Hematopoietic multipotent progenitor cell treated with erythropoietin and hydrocortisone succinate and interleukin-3 and kit ligand, for 8 days (in vitro differentiated cells): Measurements from ENCODE around the gene PIK3C2G.
"Not testable (repeated sequence)": the region's sequence is repeated elsewhere in the genome, so short reads cannot be mapped to it uniquely, and the experiment has no call there.

ENCODE experiments used
- DNase-seq: peaks from one replicate; pipeline ENCODE4 v3.0.0-alpha.2; 2015

The PIK3C2G gene, protein sequence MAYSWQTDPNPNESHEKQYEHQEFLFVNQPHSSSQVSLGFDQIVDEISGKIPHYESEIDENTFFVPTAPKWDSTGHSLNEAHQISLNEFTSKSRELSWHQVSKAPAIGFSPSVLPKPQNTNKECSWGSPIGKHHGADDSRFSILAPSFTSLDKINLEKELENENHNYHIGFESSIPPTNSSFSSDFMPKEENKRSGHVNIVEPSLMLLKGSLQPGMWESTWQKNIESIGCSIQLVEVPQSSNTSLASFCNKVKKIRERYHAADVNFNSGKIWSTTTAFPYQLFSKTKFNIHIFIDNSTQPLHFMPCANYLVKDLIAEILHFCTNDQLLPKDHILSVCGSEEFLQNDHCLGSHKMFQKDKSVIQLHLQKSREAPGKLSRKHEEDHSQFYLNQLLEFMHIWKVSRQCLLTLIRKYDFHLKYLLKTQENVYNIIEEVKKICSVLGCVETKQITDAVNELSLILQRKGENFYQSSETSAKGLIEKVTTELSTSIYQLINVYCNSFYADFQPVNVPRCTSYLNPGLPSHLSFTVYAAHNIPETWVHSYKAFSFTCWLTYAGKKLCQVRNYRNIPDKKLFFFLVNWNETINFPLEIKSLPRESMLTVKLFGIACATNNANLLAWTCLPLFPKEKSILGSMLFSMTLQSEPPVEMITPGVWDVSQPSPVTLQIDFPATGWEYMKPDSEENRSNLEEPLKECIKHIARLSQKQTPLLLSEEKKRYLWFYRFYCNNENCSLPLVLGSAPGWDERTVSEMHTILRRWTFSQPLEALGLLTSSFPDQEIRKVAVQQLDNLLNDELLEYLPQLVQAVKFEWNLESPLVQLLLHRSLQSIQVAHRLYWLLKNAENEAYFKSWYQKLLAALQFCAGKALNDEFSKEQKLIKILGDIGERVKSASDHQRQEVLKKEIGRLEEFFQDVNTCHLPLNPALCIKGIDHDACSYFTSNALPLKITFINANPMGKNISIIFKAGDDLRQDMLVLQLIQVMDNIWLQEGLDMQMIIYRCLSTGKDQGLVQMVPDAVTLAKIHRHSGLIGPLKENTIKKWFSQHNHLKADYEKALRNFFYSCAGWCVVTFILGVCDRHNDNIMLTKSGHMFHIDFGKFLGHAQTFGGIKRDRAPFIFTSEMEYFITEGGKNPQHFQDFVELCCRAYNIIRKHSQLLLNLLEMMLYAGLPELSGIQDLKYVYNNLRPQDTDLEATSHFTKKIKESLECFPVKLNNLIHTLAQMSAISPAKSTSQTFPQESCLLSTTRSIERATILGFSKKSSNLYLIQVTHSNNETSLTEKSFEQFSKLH (N-terminal part only)

GRCh38 chr12:18261273-18261672 is at the start of gene PIK3C2G:
Gene PIK3C2G, plus strand, starts transcription at chr12:18261518. Its CDS starts 20,564 bp downstream, at chr12:18282082.
- DNase-seq = no peak

- no peak for DNase-seq
Observed at GRCh38 chr12:18217966-18218365, 43.4 kb upstream of the PIK3C2G start.

- DNase-seq = no peak
Observed at GRCh38 chr12:18221726-18222125, 39.6 kb upstream of the PIK3C2G start.

DNA sequence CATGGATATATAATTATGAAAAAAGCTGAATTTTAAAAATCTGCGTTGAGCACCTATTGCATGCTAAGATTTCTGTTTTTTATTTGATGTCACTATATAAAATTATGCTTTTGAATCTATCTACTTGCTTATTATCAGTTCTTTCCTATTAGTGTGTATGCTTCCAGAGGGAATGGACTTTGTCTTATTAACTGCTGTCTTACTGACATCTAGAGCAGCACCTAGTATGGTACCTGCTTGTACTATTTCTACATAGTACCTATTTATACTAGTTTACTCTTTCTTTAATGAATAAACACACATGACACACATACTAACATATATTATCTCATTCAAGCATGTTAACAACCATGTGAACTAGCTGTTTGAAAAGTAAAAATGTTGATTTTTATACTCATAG is 38.6 kb upstream of the PIK3C2G start:
- no peak for DNase-seq

DNA sequence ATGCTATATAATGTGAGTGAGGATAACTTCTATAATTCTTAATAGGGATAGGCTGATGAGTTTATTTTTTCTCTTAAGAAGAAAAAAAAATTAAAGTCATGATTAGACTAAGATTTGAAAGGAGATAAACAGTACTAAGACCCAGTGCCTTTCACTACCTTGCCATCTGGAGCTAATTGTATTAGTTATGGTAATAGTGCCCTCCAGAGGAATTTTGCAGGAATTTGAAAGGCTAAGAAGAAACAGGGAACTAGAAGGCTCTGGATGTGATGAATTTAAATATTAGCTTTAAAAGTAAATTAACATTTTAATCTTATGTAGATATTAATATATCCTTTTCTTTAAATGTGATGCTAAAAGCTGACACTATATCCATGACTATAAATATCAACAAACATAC is 36.6 kb upstream of the PIK3C2G start:
- peak; percentile 30 for DNase-seq

DNA sequence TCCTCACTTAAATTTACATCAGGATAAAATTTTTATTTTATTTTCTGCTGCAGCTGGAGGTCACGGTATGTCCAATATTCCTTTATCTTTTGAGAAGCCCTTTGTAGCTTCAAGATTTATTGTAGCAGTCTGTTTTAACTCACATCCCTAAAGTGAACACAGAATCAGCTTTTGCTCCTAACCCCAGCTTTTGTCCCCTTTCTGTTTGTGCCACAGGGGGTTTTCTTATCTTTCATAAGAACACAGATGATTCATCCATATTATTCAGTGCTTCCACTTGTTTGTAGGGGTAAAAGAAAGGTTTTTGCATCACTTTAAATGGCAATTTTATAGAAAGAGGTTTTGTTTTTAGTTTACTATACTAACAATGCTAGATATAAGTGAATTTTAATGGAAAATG is 21.8 kb upstream of the PIK3C2G start:
- DNase-seq = no peak

DNA sequence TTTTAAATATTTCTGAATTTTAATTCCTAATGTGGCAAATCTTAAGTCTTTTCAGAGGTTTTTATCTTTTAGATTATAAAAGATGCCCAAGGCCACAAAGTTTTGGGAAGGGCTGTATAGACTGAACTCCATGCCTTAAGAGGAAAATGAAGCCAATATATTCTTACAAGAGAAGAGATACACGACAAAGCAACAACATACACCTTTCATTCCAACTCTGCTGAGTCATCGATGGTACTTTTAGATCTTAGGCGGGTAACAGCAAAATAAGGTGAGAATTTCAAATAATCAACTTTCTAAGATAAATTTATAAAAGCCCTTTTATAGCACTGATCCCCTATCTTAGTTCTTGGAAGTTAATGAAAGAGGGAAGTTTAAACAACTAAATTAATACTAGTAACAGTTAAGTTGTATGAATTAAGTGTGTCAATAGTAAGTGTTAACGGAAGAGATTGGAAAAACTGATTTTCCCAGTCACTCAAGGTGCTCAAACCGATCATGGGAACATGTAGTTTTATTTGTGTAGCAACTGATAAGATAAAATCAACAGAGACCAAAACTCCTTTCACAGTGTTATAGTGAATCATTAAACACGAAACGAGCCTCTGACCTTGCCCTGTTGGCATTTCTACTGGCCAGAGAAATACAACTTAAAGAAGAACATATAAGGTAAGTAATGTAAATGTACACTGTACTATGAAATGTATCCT is 18.8 kb upstream of the PIK3C2G start:
- no peak for DNase-seq

- DNase-seq = no peak
Observed at GRCh38 chr12:18243238-18243637, 18.1 kb upstream of the PIK3C2G start.

- DNase-seq = no peak
Observed at GRCh38 chr12:18246066-18246465, 15.3 kb upstream of the PIK3C2G start.

DNA sequence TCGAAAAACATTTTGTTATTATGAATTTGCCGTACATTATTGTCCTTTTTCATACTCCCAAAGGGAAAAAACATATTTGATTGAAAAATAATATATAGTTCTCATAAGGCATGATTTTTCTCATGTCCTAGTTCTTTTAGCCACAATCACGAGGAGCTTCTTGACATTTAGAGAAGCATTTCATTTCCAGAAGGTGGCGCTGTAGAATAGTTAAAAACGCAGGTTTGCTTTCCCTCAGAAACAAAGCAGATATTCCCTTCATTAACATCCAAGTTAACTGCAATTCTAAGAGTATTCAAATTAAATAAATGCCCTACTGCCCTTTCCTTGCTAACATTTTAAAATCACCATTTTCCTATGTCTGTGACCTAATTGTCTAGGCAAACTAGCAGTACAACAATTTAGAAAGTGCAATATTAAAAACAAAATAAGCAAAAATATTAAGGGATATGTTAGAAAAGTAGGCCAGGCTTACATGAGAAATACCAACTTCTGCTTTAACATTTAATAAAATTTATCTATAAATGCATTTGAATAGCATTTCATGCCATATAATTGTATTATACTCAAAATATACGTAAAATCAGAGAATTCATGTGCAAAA is 10.9 kb upstream of the PIK3C2G start:
- DNase-seq = peak; percentile 50

- DNase-seq = no peak
Observed at GRCh38 chr12:18254081-18254480, 7.2 kb upstream of the PIK3C2G start.

DNA sequence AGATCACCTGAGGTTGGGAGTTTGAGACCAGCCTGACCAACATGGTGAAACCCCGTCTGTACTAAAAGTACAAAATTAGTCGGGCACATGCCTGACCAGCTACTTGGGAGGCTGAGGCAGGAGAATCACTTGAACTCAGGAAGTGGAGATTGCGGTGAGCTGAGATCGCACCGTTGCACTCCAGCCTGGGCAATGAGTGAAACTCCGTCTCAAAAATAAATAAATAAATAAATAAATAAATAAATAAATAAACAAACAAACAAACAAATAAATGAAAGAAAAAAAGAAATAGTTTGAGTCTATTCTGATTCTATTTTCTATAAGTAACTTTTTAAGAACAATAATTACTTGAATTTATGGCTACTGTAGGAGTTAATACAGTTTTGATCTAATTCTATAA is 6.3 kb upstream of the PIK3C2G start:
- DNase-seq = not testable (repeated sequence)

- DNase-seq = no peak
Observed at GRCh38 chr12:18257251-18257650, 4.1 kb upstream of the PIK3C2G start.

- DNase-seq = no peak
Observed at GRCh38 chr12:18258929-18259328, 2.4 kb upstream of the PIK3C2G start.

- no peak for DNase-seq
Observed at GRCh38 chr12:18259906-18260682, 1.2 kb upstream of the PIK3C2G start.

- no peak for DNase-seq
Observed at GRCh38 chr12:18261906-18262305, 588 bp downstream of the PIK3C2G start.

- no peak for DNase-seq
Observed at GRCh38 chr12:18262514-18262913, 1.2 kb downstream of the PIK3C2G start.

- no peak for DNase-seq
Observed at GRCh38 chr12:18264581-18265075, 3.3 kb downstream of the PIK3C2G start.

DNA sequence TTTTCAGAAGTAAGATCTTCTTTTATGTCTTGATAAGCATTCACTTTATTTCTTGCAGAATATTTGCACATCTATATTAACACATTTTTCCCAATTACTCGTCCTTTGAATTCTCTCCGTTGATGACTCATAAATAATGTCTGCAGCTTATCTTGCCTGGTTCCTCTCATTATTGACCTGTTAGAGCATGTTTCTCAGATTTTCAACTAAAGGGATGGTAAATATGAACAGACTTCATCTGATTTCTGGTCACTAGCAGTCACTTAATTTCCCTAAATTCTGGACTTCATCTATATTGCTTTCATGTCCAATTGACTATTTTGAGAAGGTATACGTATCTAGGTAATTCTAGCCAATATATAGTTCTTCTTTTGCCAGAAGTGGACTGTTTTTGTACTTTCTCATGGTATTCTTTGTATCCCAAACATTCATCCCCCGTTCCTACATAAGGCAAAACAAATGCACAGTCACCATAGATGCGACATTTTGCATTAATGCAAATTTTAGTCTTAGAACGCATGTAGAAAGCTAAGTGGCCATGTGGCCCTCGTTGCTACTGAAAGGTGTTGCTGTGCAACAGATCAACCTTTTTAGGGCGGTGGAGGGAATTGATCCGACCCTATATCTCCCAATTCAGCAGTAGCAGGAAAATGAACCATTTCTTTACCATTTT is 6.2 kb downstream of the PIK3C2G start:
- DNase-seq = no peak

GRCh38 chr12:18270958-18271460 is 9.7 kb downstream of the PIK3C2G start:
- DNase-seq = no peak
